ENCODE data around the gene SLC25A26.
"Not testable (repeated sequence)": the region's sequence is repeated elsewhere in the genome, so short reads cannot be mapped to it uniquely, and the experiment has no call there.

Gene SLC25A26

DNA sequence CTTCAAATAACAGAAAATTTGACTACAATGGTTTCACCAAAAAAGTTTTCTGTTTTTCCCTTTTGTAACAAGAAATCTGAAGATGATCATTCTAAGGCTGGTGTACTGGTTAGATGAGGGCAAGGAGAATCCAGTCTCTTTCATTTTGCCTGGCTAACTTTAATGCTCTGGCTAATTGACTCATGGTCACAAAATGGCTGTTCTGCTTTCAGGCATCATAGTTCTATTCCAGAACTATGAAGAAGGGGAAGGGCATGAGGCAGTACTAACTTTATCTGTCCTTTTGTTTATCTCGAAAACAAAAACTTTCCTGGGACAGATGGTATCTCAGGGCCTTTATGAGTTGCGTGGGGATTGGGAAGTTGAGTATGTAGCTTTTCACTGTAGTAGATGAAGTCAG, 50.4 kb downstream of the SLC25A26 start:
- no peak for DNase-seq

DNA sequence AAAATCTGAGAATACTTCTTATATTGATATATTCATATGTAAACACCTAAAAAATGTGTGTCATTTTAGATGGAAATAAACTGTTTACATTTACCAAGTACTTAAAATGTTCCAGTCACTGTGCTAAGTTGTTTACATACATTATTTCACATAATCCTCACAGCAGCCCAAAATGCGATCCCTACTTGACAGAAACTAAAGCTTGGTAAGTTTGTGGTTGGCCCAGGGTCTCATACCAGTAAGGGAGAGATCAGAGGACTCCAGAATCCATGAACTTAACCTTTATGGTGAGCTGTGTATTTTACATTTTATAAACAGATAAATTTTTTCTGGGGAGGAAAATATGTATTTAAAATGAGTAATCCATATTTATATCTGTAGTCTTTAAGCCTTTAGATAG, 51.2 kb downstream of the SLC25A26 start:
- no peak for DNase-seq

DNA sequence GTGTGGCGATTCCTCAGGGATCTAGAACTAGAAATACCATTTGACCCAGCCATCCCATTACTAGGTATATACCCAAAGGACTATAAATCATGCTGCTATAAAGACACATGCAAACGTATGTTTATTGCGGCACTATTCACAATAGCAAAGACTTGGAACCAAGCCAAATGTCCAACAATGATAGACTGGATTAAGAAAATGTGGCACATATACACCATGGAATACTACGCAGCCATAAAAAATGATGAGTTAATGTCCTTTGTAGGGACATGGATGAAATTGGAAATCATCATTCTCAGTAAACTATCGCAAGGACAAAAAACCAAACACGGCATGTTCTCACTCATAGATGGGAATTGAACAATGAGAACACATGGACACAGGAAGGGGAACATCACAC, 54.0 kb downstream of the SLC25A26 start:
- not testable (repeated sequence) for DNase-seq

DNA sequence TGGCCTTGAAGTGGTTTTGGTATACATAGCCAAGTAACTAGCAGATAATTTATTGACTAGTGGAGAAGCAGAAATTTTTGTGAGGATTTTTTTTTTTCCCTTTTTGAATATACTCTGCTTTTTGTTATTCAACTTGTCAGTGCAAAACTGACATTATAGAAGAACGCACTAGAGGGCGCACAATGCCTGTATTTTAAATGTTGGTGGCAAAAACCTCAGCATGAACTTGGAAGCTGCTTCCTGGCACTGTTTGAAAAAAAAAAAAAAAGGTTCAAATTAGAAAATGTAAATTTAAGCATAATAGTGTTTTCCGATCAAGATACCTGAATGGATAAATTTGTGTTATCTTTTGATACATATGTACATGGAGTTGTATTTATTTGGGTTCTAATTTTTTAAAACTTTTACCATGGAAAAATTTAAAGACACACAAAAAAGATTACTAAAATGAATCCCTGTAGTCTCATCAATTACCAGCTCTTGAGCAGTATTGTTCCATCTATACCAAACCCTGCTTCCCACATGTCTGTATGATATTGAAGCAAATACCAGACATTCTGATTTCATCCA, 56.0 kb downstream of the SLC25A26 start:
- DNase-seq, result no peak

DNA sequence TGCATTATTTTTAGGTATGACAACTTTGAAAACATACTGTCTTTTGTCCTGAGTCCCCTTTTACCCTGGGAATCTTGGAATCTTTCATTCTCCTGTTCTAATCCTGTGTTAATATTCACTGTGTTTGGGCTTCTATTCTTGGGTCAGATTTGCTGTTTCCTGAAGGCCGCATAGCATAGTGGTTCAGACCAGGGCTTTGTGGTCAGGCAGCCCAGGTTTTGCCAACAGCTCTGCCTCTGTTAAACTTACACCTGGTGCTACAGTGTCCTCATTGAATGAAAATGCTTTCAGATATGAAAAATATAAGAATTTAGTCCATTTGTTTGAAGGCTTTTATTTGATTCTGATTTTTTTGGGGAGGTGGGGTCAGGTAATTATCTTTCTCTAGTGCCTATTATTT, 58.4 kb downstream of the SLC25A26 start:
- no peak for DNase-seq

DNA sequence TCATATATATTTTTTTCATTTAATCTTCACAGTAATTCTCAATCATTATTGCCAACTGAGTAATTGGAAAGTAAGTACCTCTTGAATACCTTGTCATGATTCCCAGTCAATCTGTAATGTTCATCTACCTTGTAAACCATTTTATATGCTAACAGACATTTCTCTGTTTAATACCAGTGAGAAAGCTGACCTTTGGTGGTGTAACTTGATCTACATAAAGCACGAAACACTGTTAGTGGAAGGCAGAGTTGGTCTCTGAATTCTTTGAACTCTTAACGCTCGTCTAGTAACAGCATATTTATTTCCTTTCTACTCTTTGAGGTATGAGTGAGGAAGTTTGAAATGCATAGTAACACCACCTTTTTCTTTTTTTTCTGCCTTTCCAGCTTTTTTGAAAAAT, 59.5 kb downstream of the SLC25A26 start:
- no peak for DNase-seq

DNA sequence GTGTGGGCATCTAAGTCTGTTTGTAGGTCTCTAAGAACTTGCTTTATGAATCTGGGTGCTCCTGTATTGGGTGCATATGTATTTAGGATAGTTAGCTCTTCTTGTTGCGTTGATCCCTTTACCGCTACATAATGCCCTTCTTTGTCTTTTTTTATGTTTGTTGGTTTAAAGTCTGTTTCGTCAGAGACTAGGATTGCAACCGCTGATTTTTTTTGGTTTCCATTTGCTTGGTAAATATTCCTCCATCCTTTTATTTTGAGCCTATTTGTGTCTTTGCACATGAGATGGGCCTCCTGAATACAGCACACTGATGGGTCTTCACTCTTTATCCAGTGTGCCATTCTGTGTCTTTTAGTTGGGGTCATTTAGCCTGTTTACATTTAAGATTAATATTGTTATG, 71.1 kb downstream of the SLC25A26 start:
- DNase-seq, result not testable (repeated sequence)

DNA sequence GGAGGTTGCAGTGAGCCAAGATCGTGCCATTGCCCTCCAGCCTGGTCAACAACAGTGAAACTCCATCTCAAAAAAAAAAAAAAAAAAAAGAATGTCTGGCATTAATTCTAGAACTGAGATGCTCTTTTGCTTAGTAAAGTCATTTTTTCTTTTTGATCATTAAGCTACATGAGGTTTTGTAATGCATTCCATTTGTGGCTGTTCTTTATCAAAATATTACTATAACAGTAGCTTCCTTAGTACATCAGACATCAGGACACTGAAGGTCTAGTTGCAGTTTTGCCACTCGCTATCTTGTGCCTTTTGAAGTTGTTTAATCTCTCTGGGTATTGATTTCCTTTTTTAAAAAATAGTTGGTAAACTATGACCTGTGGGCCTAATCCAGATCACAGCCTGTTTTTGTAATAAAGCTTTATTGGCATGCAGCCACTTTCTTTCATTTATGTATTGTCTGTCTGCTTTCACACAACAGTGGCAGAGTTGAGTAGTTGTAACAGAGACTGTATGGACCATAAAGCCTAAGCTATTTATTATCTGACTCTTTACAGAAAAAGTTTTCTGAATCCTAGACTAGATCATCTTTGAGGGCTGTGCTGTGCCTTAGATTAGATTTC, 76.6 kb downstream of the SLC25A26 start:
- DNase-seq, result no peak

DNA sequence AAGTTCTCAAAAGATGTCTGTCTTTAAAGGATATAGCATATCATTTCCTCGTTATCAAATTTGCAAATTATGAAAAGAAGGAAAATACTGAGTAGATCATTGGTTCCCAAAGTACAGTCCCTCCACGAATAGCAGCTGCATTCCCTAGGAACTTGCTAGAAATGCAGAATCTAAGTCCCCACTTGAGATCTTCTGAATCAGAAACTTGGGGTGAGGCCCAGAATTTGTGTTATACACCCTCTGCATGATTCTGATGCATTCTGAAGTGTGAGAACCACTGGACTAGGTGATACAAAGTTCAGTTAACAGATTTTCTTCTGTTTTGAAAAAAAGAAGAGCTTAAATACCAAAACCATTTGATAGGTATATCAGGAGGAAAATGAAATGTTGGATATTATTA, 77.1 kb downstream of the SLC25A26 start:
- no peak for DNase-seq

DNA sequence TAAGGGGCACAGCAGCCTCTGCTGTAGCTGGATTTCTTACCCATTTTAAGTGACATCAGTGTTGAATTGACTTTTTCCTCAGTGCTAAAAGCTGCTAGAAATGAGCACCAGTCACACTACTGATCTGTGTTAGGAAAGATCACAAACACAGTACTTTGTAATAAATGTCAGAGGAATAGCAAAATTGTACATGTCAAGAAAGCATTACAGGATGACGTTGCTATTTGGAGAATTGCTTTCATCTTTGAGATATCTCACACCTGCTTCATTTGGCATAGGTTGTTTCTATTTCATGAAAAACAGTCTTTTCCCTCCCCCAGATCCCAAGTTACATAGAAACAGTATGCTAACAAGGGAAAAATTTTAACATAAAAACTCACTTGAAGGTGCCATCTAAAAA, 77.8 kb downstream of the SLC25A26 start:
- DNase-seq, result no peak

DNA sequence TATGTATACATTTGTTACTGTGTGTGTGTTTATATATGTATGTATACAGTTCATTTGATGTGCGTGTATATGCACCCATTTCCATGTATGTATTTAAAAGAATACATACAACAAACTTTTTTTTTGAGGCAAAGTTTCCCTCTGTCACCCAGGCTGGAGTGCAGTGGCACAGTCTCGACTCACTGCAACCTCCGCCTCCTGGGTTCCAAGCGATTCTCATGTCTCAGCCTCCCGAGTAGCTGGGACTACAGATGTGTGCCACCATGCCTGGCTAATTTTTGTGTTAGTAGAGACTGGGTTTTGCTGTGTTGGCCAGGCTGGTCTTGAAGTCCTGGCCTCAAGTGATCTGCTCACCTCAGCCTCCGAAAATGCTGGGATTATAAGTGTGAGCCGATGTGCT, 78.3 kb downstream of the SLC25A26 start:
- not testable (repeated sequence) for DNase-seq

DNA sequence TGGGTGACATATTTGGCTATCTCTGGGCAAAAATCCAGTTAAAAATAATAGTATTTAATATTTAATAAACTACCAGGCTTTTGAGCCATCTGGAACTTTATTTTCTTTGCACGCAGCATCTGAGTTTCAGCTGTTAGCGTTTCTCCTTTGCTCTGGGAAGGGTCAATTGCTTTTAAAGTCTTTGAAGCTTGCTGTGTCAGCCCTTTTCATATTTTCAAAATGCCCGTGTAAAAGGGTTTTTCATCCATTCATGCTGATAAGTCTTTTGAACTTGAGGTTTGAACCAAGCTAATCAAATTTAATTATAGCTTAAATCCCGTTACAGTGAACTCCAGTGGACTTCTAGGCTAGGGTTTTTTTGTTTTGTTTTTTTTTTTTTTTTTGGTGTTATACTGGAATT, 79.1 kb downstream of the SLC25A26 start:
- no peak for DNase-seq

DNA sequence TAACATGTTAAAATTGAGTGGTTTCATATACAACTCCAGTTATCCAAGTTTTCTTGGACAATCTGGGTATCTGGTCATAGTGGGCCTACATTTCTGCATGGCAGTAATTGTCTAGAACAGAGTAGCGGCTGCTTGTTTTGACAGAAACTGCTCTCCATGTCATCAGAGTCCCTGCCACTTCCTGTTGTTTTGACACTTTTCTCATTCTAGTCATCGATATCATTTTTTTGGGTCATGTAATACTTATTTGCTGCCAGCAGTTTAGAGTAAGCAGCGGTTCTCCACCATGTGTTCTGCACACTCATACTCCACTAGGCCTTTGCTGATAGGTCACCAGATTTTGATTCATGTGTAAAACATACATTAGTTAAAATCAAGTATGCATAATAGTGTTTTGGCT, 81.5 kb downstream of the SLC25A26 start:
- no peak for DNase-seq

DNA sequence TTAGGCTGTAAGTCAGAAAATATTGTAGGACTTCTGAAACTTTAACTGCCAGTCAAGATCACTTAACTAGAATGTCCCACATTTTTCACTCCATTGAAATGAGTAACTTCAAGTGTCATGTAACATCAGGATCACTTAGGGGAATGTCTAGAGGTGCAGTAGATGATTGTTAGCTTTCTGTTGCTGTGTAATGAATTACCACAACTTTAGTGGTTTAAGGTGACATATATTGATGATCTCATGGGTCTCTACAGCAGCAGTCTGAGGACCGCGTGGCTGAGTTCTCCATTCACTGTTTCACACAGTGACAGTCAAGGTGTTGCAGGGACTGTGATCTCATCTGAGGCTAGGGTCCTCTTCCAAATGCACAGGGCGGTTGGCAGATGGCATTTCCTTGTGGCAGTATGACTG, 82.7 kb downstream of the SLC25A26 start:
- DNase-seq, result no peak

DNA sequence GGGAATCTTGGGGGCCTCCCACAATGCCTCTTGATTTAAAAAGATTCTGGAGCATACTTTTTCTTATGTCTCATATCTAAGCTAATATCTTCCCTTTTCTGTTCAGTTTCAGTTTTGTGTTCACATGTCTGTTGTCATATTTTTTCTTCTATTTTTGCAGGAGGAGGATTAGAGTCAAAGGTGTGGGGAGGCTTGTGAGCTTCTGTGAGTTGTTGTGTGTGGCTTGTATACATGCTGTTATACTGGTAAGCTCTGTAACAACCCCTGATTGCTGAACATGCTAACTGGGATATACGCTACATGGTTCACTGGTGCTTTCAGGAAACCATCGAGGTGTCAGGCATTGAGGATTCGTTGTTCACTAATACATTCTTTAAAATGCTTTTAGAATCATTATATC, 83.5 kb downstream of the SLC25A26 start:
- no peak for DNase-seq

DNA sequence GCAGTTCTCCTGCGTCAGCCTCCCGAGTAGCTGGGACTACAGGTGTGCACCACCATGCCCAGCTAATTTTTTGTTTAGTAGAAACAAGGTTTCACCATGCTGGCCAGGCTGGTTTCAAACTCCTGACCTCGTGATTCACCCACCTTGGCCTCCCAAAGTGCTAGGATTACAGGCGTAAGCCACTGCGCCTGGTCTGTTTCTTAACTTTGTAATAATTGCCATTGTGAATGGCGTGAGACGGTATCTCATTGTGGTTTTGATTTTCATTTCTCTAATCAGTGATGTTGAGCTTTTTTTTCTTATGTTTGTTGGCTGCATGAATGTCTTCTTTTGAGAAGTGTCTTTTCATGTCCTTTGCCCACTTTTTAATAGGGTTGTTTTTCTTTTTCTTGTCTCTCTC, 85.3 kb downstream of the SLC25A26 start:
- not testable (repeated sequence) for DNase-seq

DNA sequence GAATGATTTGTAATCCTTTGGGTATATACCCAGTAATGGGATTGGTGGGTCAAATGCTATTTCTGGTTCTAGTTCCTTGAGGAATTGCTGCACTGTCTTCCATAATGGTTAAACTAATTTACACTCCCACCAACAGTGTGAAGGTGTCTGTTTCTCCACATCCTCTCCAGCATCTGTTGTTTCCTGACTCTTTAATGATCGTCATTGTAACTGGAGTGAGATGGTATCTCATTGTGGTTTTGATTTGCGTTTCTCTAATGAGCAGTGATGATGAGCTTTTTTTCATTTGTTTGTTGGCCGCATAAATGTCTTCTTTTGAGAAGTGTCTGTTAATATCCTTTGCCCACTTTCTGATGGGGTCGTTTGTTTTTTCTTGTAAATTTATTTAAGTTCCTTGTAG, 86.2 kb downstream of the SLC25A26 start:
- not testable (repeated sequence) for DNase-seq

DNA sequence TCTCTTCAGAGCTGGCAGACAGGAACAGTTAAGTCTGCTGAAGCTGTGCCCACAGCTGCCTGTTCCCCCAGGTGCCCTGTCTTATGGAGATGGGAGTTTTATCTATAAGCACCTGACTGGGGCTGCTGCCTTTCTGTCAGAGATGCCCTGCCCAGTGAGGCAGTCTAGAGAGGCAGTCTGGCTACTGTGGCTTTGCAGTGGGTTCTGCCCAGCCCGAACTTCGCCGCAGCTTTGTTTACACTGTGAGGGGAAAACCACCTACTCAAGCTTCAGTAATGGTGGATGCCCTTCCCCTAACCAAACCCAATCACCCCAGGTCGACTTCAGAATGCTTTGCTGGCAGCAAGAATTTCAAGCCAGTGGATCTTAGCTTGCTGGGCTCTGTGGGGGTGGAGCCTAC, 91.2 kb downstream of the SLC25A26 start:
- no peak for DNase-seq

DNA sequence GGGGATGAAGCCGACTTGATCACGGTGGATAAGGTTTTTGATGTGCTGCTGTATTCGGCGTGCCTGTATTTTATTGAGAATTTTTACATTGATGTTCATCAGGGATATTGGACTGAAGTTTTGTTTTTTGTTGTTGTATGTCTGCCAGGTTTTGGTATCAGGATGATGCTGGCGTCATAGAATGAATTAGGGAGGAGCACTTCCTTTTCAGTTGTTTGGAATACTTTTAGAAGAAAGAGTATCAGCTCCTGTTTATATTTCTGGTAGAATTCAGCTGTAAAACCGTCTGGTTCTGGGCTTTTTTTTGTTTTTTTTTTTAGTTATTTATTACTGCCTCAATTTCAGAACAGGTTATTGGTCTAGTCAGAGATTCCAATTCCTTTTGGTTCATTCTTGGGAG, 93.7 kb downstream of the SLC25A26 start:
- DNase-seq, result no peak

DNA sequence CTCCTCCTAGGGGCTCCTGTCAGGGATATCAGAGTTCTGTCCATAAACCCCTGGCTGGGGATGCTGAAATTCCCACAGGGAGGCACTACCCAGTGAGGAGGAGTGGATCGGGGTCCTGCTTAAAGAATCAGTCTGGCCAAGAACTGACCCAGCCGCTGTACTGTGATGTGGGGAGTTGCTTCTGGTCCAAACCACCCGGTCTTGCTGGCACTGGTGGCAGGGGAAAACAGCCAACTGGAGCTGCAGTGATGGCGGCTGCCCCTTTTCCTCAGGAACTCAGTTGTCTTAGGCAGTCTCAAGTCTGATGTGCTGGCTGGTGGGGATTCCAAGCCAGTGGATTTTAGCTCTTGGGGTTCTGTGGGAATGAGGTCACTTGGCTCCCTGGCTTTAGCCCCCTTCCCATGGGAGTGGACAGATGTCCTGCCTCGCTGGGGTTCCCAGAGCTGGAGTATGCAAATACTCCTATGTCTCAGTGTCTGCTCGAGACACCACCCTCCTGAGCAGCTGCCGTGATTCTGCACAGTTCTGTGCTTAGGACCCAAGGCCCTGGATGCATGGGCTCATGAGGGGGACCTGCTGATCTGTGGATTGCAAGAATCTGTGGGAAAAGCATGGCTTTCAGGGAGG, 97.1 kb downstream of the SLC25A26 start:
- DNase-seq, result no peak

DNA sequence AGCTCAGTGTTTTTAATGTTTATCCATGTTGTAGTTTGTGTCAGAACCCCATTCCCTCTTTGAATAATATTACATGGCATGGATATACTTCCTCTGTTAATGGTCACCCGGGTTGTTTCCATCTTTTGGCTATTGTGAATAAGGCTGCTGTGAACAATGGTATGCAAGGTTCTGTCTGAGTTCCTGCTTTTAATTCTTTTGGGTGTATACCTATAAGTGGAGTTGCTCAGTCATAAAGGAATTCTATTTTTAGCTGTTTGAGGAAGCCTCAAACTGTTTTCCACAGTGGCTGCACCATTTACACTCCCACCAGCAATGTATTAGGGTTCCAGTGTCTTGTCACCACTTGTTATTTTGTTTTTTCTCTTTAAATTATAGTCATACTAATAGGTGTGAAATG, 99.6 kb downstream of the SLC25A26 start:
- DNase-seq, result no peak

DNA sequence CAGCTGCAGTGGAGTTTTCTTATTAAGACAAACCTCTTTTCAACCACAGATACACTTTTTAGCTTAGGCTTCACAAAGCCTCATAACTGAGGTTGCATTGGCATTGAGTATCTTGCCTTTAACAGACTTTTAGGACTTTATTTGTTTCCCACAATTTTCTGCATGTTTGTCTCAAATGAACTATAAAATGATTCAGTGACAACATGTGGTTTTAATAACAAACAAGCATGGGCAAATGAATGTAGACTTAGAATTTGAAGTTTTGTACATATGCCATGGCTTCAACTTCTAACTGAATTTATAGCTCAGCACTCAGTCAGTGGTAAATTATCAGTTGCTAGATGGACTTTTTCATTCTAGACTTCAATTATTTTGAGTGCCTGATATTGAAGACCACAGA, 101.6 kb downstream of the SLC25A26 start:
- no peak for DNase-seq

DNA sequence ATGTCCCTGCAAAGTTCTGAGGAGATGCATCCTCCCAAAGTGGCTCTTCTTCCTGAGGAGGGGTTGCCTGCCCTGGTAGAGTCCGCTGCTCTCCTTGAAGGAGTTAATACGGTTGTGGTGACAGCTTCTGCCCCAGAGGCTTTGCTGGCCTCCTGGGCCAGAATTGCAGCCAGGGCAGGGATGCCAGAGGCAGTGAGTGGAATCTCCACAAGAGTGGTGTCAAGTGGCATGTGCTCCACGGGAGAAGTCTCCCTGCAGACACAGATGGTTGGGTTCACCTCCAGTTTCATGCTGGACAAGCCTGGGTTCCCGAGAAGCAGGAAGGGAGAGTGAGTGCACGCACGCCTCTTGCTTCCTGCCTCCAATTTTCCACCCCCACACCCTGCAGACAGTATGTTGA, 105.5 kb downstream of the SLC25A26 start:
- DNase-seq, result no peak

DNA sequence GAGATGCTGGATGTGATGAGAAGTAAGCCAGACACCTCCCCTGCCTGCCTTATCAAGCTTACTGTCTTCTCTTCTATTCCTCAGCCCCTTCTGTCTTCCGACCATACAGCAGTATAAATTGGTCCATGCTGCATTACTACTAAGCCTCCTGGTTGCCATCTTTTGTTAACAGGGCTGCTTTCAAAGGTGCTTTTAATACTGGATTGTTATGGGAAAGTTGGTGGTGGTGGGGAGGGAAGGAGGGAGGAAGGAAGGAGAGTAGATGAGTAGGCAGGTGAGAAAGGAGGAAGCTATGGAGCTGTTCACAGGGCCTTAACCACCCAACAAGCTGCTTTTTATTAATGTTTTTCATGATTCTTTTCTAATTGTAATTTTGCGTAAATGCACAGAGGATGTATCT, 114.9 kb downstream of the SLC25A26 start:
- DNase-seq, result no peak

DNA sequence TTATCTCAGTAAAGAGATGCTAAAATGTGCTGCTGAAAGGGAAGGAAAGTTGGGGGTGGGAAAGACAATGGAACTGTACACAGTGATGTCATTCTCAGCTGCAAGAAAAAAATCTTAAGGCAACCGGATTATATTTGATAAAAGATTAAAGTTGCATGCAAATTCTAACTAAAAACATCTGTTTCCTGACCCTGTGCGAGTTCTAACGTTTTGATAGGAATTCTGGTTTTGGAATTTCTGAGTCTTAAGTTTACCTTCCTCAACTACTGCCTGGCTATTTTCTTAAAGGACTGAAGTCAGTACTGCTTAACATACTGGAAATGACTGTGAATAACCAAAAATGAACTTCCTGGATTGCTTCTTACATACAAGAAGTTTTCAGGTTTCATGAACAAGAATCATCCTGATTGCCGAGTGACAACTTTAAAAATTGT, 115.5 kb downstream of the SLC25A26 start:
- DNase-seq, result no peak

All from NCI-H774 (cell line).